ENCODE results near the gene GTF3C5.
"Not testable (repeated sequence)": the region's sequence is repeated elsewhere in the genome, so short reads cannot be mapped to it uniquely, and the experiment has no call there.

Gene GTF3C5

DNA sequence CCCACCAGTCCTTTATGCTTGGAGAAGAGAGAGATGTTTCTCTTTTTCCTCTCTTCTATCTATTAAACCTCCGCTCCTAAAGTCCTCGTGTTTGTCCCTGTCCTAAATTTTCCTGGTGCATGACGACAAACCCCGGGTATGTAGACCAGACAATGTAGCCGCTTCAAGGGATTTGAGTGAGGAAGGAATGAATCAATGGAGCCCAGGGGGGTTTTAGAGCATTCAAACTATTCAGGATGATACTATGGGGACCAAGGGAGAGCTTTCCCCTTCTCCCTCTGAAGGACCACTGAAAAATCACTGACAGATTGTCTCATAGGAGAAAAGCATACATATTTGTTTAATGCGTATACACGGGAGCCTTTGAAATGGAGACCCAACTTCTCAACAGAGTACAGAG is 49.4 kb downstream of the GTF3C5 start:
- no peak for TF ChIP-seq CTCF (conservative IDR thresholded peaks at IDR 0.05)
- no peak overlapping the region for H3K27ac ChIP-seq

GRCh38 chr9:133080786-133081779 is 50.3 kb downstream of the GTF3C5 start:
- H3K27ac ChIP-seq, result not testable (repeated sequence)

GRCh38 chr9:133081957-133082644 is 51.3 kb downstream of the GTF3C5 start:
- not testable (repeated sequence) for H3K27ac ChIP-seq

- H3K27ac ChIP-seq, result not testable (repeated sequence)
Measured at GRCh38 chr9:133083688-133084087, 52.9 kb downstream of the GTF3C5 start.

GRCh38 chr9:133086212-133086860 is 55.5 kb downstream of the GTF3C5 start:
- H3K27ac ChIP-seq, result not testable (repeated sequence)

DNA sequence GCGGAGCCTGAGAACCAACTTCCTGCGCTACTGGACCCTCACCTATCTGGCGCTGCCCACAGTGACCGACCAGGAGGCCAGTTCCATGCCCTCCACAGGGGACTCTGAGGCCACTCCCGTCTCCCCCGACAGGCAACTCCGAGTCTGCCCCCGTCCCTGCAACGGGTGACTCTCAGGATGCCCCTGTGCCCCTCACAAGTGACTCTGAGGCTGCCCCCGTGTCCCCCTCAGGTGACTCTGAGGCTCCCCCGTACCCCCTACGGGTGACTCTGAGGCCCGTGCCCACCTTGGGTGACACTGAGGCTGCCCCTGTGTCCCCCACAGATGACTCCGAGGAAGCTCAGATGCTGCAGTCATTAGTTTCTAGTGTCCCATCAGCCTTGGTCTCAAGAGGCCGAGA is 56.1 kb downstream of the GTF3C5 start:
- no peak overlapping the region for H3K27ac ChIP-seq
- no peak for TF ChIP-seq CTCF (conservative IDR thresholded peaks at IDR 0.05)

DNA sequence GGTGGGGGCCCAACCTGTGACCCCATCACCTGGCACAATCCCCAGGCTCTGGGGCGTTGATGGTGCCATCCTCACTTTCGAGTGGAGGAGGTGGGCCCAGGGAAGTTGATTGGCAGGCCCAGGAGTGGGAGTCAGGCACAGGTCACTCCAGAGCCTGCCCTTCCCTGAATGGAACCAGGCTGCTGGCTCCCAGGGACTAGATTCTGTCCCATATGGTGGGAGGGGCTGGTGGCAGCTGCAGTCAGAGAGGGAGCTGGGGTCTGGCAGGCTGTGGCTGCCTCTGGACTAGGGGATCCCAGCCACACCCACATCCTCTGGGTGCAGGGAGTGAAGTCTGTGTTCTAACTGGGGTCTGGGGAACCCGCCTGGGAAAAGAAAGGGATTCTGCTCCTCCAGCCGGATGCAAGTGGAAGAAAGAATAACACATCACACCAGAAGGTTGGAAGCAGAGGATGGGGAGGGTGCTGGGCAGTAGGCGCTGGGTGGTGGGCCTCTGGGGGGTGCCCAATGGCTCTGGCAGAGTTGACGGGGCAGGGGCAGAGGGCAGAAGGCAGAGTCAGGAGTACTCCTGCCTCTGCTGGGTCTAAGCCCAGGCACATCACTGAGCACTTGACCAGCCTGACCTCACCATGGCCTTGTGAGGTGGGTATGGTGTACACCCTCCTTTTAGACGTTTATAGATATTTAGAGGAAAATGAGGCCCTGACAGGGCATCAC is 56.8 kb downstream of the GTF3C5 start:
- H3K27ac ChIP-seq, result no peak overlapping the region
- TF ChIP-seq CTCF (conservative IDR thresholded peaks at IDR 0.05), result no peak

DNA sequence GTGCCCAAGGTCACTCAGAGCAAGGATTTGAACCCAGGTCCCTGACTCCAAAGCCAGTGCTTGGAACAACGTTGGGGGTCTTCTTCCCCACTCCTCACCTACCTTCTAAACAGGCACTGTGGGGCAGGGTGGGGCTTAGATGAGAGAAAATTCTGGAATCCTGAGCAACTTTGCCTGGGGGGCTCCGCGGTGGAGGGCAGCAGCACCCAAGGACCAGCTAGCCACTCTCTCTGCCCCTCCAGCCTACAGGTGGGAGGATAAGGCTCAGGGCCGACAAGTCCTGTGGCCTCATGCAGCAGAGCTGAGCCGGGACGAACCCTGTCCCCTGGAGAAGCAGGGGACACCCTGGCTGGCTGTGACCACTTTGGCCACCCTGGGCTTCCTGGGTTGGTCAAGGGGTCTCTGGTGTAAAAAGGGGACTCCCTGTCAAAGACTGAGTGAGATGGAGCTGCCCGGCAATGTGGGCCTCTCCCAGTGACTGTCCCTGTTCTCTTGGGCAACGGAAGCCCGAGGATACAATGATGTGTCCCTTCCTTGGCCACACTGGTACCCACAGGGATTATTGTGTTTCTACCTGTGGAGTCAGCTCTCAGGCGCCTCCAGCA is 57.5 kb downstream of the GTF3C5 start:
- H3K27ac ChIP-seq, result no peak overlapping the region
- no peak for TF ChIP-seq CTCF (conservative IDR thresholded peaks at IDR 0.05)

- no peak overlapping the region for H3K27ac ChIP-seq
- no peak for TF ChIP-seq CTCF (conservative IDR thresholded peaks at IDR 0.05)
Measured at GRCh38 chr9:133088756-133089155, 58.0 kb downstream of the GTF3C5 start.
